Suprapubic skin (tissue), 4 donors: ENCODE measurements around the gene SHOC2. TPM values are rescaled to one million over a fixed set of nuclear protein-coding genes. Genes with fewer than 3 reads are reported as not detected.

Experiments used
- DNase-seq, 2 donors: peaks; one replicate each; pipeline ENCODE4 v3.0.0-alpha.2; 2019; ENCODE audit warnings: low spot score in 2 of 2
- H3K27ac ChIP-seq: fragments of 200-600 bp; sonication (generic); one replicate; pipeline ENCODE4 v1.5.1; 2019
- H3K27me3 ChIP-seq: fragments of 200-600 bp; sonication (generic); one replicate; pipeline ENCODE4 v1.5.1; 2019
- H3K36me3 ChIP-seq: fragments of 200-600 bp; sonication (generic); one replicate; pipeline ENCODE4 v1.5.1; 2019
- H3K4me1 ChIP-seq: fragments of 200-600 bp; sonication (generic); one replicate; pipeline ENCODE4 v1.5.1; 2019
- H3K4me3 ChIP-seq: fragments of 200-600 bp; sonication (generic); one replicate; pipeline ENCODE4 v1.5.1; 2019; ENCODE audit warnings: mild to moderate bottlenecking
- H3K9me3 ChIP-seq: fragments of 200-600 bp; sonication (generic); one replicate; pipeline ENCODE4 v1.5.1; 2019
- EP300 ChIP-seq: sonication (generic); formaldehyde crosslinking; IDR thresholded peaks from one replicate; pipeline ENCODE4 v1.6.1; 2017; ENCODE audit warnings: antibody characterized with exemption
- POLR2A ChIP-seq, 2 donors: fragments of 450-650 bp; IDR thresholded peaks; one replicate each; pipeline ENCODE4 v1.6.1; 2017; ENCODE audit warnings: antibody characterized with exemption in 2 of 2, mild to moderate bottlenecking in 2 of 2, moderate library complexity in 2 of 2
- POLR2AphosphoS5 ChIP-seq, 3 donors: sonication (generic); formaldehyde crosslinking; IDR thresholded peaks; one replicate each; pipeline ENCODE4 v1.6.1; 2017; ENCODE audit warnings: antibody characterized with exemption in 3 of 3
- WGBS: methylation state at CpG from one replicate; pipeline ENCODE4 v1.1.5; 2018; 5-methylcytosine and 5-hydroxymethylcytosine counted together
- total RNA-seq, 4 donors: library from RNA; depleted of rRNA; stranded (reverse); fragments of >200 nt; gene quantifications; one replicate each; pipeline ENCODE4 v1.1.0, GENCODE V29; 2016
- TF ChIP-seq, protein P1 (sequence below), 2 donors: fragments of 200-600 bp in 1 of 2; fragments of 450-650 bp in 1 of 2; sonication (generic) in 1 of 2; IDR thresholded peaks; one replicate each; pipeline ENCODE4 v1.5.1; 2016 to 2019; ENCODE audit warnings: antibody characterized with exemption in 2 of 2, mild to moderate bottlenecking in 1 of 2, moderate library complexity in 1 of 2

The SHOC2 gene
- total RNA-seq, 4 donors from 2014 or later: 33.8 to 80.8 (median 40.8) TPM

DNA sequence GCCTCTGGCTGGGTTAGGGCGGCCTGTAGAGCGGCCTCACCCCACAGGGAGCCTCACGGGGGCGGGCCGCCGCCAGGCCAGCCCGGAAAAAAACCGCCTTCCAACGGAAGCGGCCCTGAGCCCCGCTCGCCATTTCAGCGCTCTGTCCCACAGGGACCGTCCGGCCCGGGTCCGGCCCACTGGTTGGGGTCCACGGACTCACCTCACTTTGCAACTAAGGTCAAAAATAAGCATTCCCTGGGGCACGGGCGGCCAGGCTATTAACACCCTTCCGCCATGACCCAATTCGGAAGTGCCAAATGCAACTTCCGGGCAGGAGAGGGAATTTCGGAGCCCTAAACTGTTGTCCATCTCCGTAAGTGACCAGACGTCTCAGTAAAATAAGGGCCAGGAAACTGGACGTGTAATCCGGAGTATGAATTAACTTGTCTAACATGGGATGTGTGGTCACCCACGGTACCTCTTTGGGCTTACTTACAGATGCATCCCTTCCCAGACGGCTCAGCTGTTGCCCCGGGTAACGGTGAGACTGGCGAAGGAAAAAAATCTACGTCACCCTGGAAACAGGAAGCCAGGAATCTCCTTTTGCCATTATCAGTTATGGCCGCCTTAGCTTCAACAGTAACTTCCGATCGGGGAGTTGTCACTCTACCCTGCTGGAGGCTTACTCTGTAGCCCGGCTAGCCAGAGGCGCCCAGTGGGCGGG lies 608 bp upstream of the SHOC2 start, which contains the start of gene BBIP1:
BBIP1 (minus strand) TSS at position 538 of the 706 bp plus-strand sequence. CDS start 1,023 bp downstream, outside the sequence.
- Histone ChIP-seq H3K4me1 (peaks cover 39% of the 10 kb centered on the region), H3K9me3 (no peaks in the 10 kb centered on the region), H3K27ac (peak within 1 kb of the TSS; percentile 99), H3K4me3 (peak within 1 kb of the TSS; percentile 86), H3K27me3 (no peaks in the 10 kb centered on the region), H3K36me3 (no peaks in the 10 kb centered on the region)
- TF ChIP-seq POLR2A (IDR thresholded peaks at IDR 0.05) (peak in 1 of 2 donors; percentile 65), POLR2AphosphoS5 (IDR thresholded peaks at IDR 0.05) (peak; percentile 7 to 85 (median 44))
- TF ChIP-seq, protein P1, sequence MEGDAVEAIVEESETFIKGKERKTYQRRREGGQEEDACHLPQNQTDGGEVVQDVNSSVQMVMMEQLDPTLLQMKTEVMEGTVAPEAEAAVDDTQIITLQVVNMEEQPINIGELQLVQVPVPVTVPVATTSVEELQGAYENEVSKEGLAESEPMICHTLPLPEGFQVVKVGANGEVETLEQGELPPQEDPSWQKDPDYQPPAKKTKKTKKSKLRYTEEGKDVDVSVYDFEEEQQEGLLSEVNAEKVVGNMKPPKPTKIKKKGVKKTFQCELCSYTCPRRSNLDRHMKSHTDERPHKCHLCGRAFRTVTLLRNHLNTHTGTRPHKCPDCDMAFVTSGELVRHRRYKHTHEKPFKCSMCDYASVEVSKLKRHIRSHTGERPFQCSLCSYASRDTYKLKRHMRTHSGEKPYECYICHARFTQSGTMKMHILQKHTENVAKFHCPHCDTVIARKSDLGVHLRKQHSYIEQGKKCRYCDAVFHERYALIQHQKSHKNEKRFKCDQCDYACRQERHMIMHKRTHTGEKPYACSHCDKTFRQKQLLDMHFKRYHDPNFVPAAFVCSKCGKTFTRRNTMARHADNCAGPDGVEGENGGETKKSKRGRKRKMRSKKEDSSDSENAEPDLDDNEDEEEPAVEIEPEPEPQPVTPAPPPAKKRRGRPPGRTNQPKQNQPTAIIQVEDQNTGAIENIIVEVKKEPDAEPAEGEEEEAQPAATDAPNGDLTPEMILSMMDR (IDR thresholded peaks at IDR 0.05): no peak
- under 1% methylated on average over 18 of the region's 40 CpGs for WGBS
- no peak for DNase-seq

GRCh38 chr10:110919971-110920881 lies 822 bp downstream of the SHOC2 start:
- Histone ChIP-seq H3K4me1 (peaks cover 39% of the 10 kb centered on the region), H3K27me3 (no peaks in the 10 kb centered on the region), H3K4me3 (peak overlapping the region; percentile 86), H3K27ac (peak overlapping the region; percentile 99), H3K9me3 (no peaks in the 10 kb centered on the region), H3K36me3 (no peaks in the 10 kb centered on the region)
- under 1% methylated on average over 28 of the region's 44 CpGs for WGBS
- TF ChIP-seq POLR2A (IDR thresholded peaks at IDR 0.05) (no peak), POLR2AphosphoS5 (IDR thresholded peaks at IDR 0.05) (no peak), EP300 (no peak)
- TF ChIP-seq, protein P1 (IDR thresholded peaks at IDR 0.05): no peak
- peak in 1 of 2 donors; percentile 77 for DNase-seq

DNA sequence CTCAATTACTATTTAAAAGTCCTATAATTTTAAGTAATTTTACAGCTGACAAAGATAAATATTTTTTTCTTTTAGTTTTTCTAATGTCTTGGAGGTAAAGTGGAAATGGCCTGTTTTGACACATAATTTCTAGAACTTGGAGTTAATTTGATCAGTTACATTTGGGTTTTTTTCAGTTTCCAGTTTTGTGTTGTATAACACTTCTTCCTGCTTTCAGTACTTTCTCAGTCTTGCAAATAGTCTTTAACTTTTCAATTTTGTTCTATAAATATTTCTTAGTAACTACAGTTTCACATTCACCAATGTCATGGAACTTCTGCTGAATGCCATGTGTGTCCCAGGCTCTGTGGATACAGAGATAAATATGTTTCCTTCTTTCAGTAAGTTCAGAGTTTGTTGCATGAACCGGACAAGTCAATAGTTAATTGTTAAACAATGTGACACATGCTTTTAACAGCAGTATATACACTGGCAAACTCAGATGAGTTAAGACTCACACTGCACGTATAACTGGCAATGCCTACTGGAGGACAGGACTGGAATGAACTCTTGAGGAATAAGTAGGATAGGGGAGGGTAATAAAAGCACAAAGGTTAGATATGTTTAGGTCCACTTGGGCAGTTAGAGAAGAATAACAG lies 4.6 kb downstream of the SHOC2 start:
- no peaks in the 10 kb centered on the region for H3K9me3 ChIP-seq
- H3K27me3 ChIP-seq: no peaks in the 10 kb centered on the region
- no peak overlapping the region for H3K4me3 ChIP-seq
- no peak for DNase-seq
- no peaks in the 10 kb centered on the region for H3K36me3 ChIP-seq
- peaks cover 31% of the 10 kb centered on the region for H3K4me1 ChIP-seq
- no peak overlapping the region for H3K27ac ChIP-seq
- WGBS: 45% methylated on average over 2 of the region's 2 CpGs
- TF ChIP-seq EP300: no peak

DNA sequence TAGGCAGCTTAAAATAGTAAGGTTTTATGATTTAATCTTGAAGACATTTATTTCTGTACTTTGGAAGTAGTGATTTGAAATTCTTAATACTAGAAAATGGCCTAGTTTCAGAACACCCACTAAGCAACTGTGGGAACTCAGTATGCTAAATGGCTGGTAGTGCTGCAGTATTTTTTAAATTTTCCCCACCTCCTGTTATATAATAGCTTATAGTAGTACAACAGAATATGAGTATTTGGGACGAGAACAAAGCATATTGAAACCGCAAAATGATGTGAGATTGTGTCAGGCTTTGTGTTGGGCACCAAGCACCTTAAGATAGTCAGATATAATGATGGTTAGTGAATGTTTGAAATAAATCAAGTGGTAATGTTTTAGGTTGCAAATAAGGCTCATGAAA lies 8.1 kb downstream of the SHOC2 start:
- 90% methylated on average over 2 of the region's 2 CpGs for WGBS
- Histone ChIP-seq H3K36me3 (no peaks in the 10 kb centered on the region), H3K4me3 (no peak overlapping the region), H3K27me3 (no peaks in the 10 kb centered on the region), H3K9me3 (no peaks in the 10 kb centered on the region), H3K4me1 (peaks cover 30% of the 10 kb centered on the region), H3K27ac (no peak overlapping the region)
- no peak for DNase-seq
- TF ChIP-seq POLR2AphosphoS5 (IDR thresholded peaks at IDR 0.05) (no peak), EP300 (no peak), POLR2A (IDR thresholded peaks at IDR 0.05) (no peak)
- TF ChIP-seq, protein P1 (IDR thresholded peaks at IDR 0.05): no peak

DNA sequence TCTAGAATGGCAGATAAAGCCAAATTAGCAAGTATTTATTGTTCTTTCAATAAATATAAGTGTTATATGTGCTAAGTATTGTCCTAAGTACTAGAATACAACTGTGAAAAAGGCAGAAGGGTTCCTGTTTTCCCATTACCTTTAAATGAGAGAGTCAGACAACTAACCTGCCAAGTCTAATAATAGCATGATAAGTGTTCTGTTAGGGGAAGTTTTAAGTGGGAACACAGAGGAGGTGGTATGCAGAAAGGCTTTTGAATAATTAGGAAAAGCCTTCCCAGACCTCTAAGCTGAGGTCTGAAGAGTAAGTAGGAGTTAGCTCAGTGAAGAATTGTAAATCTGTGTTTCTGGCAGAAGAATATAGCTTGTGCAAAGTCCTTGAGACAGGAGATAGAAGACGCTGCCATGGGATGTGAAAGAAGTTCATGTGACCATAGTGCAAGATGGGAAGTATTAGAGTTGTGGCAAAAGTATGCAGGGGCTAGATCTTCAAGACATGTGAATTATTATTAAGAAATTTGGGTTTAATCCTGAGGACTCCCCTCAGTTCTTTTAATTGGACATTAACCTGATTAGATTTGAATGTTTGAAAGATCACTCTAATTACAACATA lies 12.5 kb downstream of the SHOC2 start:
- H3K4me1 ChIP-seq: peaks cover 31% of the 10 kb centered on the region
- 38% methylated on average over 1 of the region's 1 CpG for WGBS
- H3K27ac ChIP-seq: no peak overlapping the region
- no peak for DNase-seq
- TF ChIP-seq POLR2AphosphoS5 (IDR thresholded peaks at IDR 0.05) (no peak), POLR2A (IDR thresholded peaks at IDR 0.05) (no peak), EP300 (no peak)
- TF ChIP-seq, protein P1 (IDR thresholded peaks at IDR 0.05): no peak
- H3K36me3 ChIP-seq: no peaks in the 10 kb centered on the region
- no peaks in the 10 kb centered on the region for H3K27me3 ChIP-seq
- H3K9me3 ChIP-seq: no peaks in the 10 kb centered on the region
- H3K4me3 ChIP-seq: no peak overlapping the region
